Activated T-cell treated with anti-CD3 and anti-CD28 coated beads, Interleukin-2, amount 50 U/mL, for 24 hours (primary cell): ENCODE measurements around the gene CCSER2.
"Not testable (repeated sequence)": the region's sequence is repeated elsewhere in the genome, so short reads cannot be mapped to it uniquely, and the experiment has no call there.

Experiments
- DNase-seq: peaks from one replicate; pipeline ENCODE4 v3.0.0-alpha.2; 2020
- H3K27ac Mint-ChIP-seq: 2 replicates; pipeline ENCODE4 v1.8.0; 2020; ENCODE audit warnings: mild to moderate bottlenecking, mixed read lengths
- H3K27me3 Mint-ChIP-seq: 2 replicates; pipeline ENCODE4 v1.8.0; 2020; ENCODE audit warnings: mixed read lengths
- H3K36me3 Mint-ChIP-seq: 2 replicates; pipeline ENCODE4 v1.8.0; 2020; ENCODE audit warnings: low read depth, mixed read lengths
- H3K4me1 Mint-ChIP-seq: 2 replicates; pipeline ENCODE4 v1.8.0; 2020; ENCODE audit warnings: low read depth, mixed read lengths
- H3K4me3 Mint-ChIP-seq: 2 replicates; pipeline ENCODE4 v1.8.0; 2020; ENCODE audit warnings: mild to moderate bottlenecking, moderate library complexity, mixed read lengths
- H3K9me3 Mint-ChIP-seq: 2 replicates; pipeline ENCODE4 v1.8.0; 2020; ENCODE audit warnings: mixed read lengths

CCSER2 gene

DNA sequence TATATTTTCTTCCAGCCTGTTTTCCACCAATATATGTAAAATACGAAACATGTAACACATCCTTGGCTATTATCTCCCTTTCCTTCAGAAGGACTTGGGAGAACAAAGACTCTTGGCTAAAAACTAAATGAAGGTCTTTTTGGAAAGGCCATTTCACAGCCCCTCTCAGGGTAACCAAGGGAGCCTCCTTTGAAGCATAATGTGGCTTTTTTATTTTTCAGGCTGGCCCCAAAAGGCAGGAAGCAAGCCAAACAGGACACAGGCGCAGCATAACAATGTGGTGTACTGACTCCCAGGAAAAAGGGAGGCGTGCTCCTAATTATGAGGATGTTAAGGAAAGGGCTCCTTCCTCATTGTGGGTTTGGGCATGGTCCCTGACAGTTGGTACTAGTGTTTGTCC, 30.3 kb upstream of the CCSER2 start:
- Mint-ChIP-seq H3K27me3 (peaks cover 3% of the 10 kb centered on the region), H3K4me1 (peaks cover 21% of the 10 kb centered on the region), H3K27ac (no peak overlapping the region), H3K36me3 (no peaks in the 10 kb centered on the region), H3K4me3 (no peak overlapping the region), H3K9me3 (no peaks in the 10 kb centered on the region)
- DNase-seq: no peak

DNA sequence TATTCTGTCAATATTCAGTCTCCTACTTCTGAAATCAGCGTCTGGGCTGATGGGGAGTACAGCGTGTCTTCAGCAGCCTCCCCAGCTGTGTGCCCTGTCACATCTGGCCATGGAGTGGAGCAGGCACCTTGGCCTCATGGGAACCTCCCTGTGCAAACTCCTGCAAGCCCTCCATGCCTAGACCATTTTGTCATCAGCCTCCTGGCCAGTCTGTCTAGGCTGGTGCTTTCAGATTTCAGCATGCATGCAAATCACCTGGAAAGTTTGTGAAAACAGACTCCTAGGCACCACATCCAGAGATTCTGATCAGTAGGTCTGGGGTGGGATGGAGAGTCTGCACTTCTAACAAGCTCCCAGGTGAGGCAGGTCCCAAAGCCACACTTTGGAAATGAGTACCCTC, 26.2 kb upstream of the CCSER2 start:
- H3K9me3 Mint-ChIP-seq: no peaks in the 10 kb centered on the region
- peaks cover 3% of the 10 kb centered on the region for H3K27me3 Mint-ChIP-seq
- H3K4me1 Mint-ChIP-seq: peaks cover 17% of the 10 kb centered on the region
- H3K27ac Mint-ChIP-seq: no peak overlapping the region
- no peak for DNase-seq
- no peak overlapping the region for H3K4me3 Mint-ChIP-seq
- H3K36me3 Mint-ChIP-seq: no peaks in the 10 kb centered on the region

DNA sequence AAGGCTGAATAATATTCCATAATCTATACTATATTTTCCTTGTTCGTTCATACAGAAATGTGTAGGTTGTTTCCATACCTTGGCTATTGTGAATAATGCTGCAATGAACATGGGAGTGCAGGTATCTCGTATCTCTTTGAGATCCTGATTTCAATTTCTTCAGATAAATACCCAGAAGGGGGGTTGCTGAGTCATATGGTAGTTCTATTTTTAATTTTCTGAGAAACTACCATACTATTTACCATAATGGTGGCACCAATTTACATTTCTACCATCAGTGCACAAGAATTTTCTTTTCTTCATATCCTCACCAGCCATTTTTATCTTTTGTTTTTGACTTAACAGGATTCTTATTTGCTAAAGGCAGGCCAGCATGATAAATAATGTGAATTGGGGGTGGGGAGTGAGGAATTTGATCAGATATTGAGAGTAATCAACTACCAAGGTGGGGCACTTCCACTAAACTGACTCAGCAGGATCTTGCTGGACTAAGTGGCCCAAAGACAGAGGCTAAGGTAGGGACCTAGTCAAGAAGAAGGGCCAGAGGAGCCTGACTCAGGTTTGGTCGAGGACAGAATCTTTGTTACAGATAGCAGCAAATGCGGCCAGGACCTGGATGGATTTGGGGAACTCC, 21.5 kb upstream of the CCSER2 start:
- Mint-ChIP-seq H3K4me3 (peak overlapping the region; percentile 62), H3K36me3 (no peaks in the 10 kb centered on the region), H3K4me1 (peaks cover 48% of the 10 kb centered on the region), H3K9me3 (no peaks in the 10 kb centered on the region), H3K27me3 (no peaks in the 10 kb centered on the region), H3K27ac (peak overlapping the region; percentile 95)
- DNase-seq: peak; percentile 43

DNA sequence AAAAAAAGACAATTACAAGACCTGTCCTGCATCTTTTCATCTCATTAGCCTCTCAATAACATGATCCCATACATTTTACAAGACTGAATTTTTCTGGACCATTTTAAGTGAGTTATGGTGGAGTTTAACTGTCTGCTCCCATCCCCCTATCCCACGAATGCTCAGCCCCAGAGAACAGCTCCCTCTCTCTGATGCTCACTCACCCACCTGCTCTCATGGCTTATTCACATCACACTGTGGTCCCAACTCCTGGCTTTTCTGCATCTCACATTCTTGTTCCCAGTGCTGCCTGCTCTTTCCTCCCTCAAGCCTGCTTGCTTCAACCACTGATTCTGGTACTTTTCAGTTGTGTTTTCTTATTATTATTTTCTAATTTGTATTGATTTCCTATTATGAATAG, 20.4 kb upstream of the CCSER2 start:
- Mint-ChIP-seq H3K27me3 (no peaks in the 10 kb centered on the region), H3K36me3 (no peaks in the 10 kb centered on the region), H3K27ac (peak overlapping the region; percentile 95), H3K4me3 (peak overlapping the region; percentile 5), H3K4me1 (peaks cover 48% of the 10 kb centered on the region), H3K9me3 (no peaks in the 10 kb centered on the region)
- no peak for DNase-seq

DNA sequence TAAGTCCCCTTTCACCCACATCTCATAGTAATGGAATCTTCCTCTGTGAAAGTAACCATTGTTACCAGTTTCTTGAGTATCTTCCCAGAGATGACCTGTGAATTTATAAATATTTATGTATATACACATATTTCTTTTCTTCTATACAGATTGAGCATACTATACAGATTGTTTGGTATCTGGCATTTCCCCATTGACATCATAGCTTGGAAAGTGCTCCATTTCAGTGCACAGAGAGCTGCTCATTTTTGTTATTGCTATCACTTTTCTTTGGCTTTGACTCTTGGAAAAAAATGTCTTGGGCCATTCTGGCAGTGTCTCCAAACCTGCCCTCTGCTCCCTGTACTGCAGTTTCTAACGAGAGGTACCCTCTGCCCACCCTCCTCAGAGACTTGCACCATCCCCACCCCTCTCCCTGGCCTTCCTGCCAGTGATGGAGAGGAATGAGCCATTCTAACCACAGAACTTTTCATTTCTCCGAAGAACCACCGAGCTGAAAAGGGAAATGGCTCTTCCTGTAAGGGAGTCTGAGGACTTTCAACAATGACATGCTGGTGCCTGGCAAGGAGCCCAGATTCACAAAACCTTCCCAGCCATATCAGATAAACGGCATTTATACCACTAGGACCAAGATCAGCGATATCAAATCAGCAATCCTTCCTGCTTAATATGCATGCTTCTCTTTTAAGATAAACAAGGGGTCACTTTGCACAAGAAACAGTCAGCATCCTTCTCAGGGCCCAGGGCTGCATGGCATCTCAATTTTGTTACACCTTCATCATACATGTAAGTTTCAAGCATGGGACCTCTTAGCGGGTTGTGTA, 19.7 kb upstream of the CCSER2 start:
- Mint-ChIP-seq H3K36me3 (no peaks in the 10 kb centered on the region), H3K4me1 (peaks cover 48% of the 10 kb centered on the region), H3K9me3 (no peaks in the 10 kb centered on the region), H3K27me3 (no peaks in the 10 kb centered on the region), H3K4me3 (peak overlapping the region; percentile 52), H3K27ac (peak overlapping the region; percentile 95)
- DNase-seq: peak; percentile 51

DNA sequence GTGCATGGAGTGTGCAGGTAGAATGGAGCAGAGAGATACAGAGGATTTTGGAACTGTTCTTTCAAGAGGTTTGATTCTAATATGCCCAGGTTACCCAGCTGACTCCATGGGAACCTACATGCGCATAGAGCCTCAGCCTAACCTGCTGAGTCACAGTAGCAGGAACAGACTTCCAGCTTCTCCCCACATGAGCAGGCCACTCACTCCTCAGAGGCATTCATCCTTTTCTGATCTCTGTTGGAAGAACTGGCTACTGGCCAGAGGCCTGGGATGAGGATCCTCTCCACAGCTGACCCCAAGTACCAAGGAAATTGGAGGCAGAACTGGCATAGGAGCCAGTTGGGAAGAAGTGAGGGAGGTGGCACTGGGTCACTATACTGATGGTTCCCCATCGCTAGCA, 17.9 kb upstream of the CCSER2 start:
- Mint-ChIP-seq H3K27me3 (no peaks in the 10 kb centered on the region), H3K4me1 (peaks cover 57% of the 10 kb centered on the region), H3K4me3 (no peak overlapping the region), H3K27ac (no peak overlapping the region), H3K9me3 (no peaks in the 10 kb centered on the region), H3K36me3 (no peaks in the 10 kb centered on the region)
- DNase-seq: no peak

DNA sequence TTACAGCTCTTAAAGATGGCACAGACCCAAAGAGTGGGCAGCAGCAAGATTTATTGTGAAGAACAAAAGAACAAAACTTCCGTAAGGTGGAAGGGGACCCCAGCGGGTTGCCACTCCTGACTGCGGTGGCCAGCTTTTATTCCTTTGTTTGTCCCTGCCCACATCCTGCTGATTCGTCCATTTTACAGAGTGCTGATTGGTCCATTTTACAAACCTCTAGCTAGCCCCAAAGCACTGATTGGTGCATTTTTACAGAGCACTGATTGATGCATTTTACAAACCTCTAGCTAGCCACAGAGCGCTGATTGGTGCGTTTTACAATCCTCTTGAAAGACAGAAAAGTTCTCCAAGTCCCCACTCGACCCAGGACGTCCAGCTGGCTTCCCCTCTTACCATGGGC, 16.8 kb upstream of the CCSER2 start:
- no peak for DNase-seq
- Mint-ChIP-seq H3K36me3 (no peaks in the 10 kb centered on the region), H3K27me3 (no peaks in the 10 kb centered on the region), H3K4me3 (no peak overlapping the region), H3K4me1 (peaks cover 50% of the 10 kb centered on the region), H3K27ac (no peak overlapping the region), H3K9me3 (no peaks in the 10 kb centered on the region)

DNA sequence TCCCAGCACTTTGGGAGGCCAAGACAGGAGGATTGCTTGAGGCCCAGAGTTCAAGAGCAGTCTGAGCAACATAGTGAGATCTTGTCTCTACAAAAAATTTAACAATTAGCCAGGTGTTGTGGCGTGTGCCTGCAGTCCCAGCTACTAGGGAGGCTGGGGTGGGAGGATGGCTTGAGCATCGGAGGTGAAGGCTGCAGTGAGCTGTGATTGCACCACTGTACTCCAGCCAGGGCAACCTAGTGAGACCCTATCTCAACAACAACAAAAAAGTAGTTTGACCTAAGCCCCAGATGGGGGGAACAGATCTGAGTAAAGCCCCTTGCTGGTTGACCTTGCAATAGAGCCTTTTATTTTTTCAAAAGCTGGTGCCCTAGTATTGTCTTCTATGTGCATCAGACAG, 15.6 kb upstream of the CCSER2 start:
- DNase-seq: no peak
- Mint-ChIP-seq H3K27ac (no peak overlapping the region), H3K27me3 (no peaks in the 10 kb centered on the region), H3K4me3 (no peak overlapping the region), H3K9me3 (no peaks in the 10 kb centered on the region), H3K36me3 (no peaks in the 10 kb centered on the region), H3K4me1 (peaks cover 47% of the 10 kb centered on the region)

DNA sequence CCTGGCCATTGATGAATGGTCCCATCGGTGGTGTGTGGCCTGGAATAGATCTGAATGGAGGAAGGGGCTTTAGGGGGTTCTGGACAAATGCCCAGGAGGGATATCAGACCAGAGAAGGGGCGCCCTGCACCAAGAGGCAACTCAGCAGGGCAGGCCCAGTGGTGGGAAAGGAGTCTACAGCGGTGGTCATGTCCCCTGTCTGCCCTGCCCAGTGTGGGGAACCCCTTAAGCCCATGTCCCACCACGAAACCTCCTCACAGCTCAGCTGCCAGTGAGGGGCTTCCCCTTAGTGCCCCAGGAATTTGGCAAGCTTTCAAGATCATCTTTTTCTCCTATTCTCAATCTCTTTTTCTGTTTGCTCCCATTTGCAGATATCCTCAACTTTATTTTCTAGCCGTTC, 14.1 kb upstream of the CCSER2 start:
- DNase-seq: no peak
- Mint-ChIP-seq H3K27me3 (no peaks in the 10 kb centered on the region), H3K27ac (no peak overlapping the region), H3K4me1 (peaks cover 33% of the 10 kb centered on the region), H3K36me3 (no peaks in the 10 kb centered on the region), H3K9me3 (no peaks in the 10 kb centered on the region), H3K4me3 (no peak overlapping the region)

DNA sequence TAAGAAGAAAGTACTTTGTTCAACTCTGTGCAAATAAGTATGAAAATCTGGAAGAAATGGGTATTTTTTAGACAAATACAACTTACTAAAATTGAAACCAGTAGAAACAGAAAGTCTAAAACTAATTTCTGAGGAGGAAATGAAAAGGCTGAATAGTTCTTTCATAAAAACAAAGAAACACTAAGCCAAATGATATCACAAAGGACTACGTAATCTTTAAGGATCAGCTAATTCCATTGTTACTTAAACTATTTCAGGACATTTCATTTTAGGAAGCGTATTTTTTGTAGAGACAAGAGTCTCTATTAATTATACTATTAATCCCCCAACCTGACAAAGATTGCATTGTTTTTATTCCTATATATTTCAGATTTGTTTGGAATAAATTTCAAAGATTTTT, 11.2 kb upstream of the CCSER2 start:
- Mint-ChIP-seq H3K27ac (no peak overlapping the region), H3K36me3 (no peaks in the 10 kb centered on the region), H3K9me3 (no peaks in the 10 kb centered on the region), H3K4me1 (peaks cover 21% of the 10 kb centered on the region), H3K27me3 (no peaks in the 10 kb centered on the region), H3K4me3 (no peak overlapping the region)
- DNase-seq: no peak

DNA sequence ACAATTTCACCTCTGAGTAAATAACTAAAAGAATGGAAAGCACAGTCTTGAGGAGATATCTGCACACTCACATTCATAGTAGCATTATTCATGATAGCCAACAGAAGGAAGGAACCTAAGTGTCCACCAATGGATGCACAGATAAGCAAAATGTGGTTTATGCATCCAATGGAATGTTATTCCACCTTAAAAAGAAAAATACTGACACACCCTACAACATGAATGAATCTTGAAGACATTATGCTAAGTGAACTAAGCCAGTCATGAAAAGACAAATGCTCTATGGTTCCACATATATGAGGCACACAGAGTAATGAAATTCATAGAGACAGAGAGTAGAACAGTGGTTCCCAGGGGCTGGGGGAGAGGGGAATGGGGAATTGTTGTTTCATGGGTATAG, 6.5 kb upstream of the CCSER2 start:
- H3K4me3 Mint-ChIP-seq: no peak overlapping the region
- H3K9me3 Mint-ChIP-seq: no peaks in the 10 kb centered on the region
- no peak for DNase-seq
- H3K27me3 Mint-ChIP-seq: no peaks in the 10 kb centered on the region
- peaks cover 7% of the 10 kb centered on the region for H3K4me1 Mint-ChIP-seq
- H3K36me3 Mint-ChIP-seq: no peaks in the 10 kb centered on the region
- no peak overlapping the region for H3K27ac Mint-ChIP-seq

DNA sequence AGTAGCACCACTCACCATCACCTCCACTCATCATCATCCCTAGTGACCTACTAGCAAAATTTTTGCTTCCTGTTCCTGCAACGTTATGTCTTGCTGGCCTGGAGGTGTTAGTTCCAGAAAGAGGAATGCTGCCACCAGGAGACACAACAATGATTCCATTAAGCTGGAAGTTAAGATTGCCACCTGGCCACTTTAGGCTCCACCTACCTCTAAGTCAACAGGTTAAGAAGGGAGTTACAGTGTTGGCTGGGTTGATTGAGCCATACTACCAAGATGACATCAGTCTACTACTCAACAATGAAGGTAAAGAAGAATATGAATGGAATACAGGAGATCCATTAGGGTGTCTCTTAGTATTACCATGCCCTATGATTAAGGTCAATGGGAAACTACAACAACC, 4.8 kb upstream of the CCSER2 start:
- H3K27me3 Mint-ChIP-seq, H3K4me1 Mint-ChIP-seq, H3K4me3 Mint-ChIP-seq, H3K9me3 Mint-ChIP-seq, H3K27ac Mint-ChIP-seq, DNase-seq, H3K36me3 Mint-ChIP-seq: not testable (repeated sequence)

DNA sequence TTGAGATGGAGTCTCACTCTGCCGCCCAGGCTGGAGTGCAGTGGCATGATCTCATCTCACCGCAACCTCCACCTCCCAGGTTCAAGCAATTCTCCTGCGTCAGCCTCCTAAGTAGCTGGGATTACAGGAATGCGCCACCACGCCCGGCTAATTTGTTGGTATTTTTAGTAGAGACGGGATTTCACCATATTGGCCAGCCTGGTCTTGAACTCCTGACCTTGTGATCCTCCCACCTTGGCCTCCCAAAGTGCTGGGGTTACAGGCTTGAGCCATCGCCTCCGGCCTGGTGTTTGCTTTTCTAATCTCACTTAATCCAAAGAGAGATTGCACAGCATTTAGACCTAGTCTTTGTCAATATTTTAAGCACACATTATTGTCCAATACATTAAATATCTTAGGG, 1.4 kb upstream of the CCSER2 start:
- H3K27ac Mint-ChIP-seq, H3K27me3 Mint-ChIP-seq, H3K4me3 Mint-ChIP-seq, DNase-seq, H3K9me3 Mint-ChIP-seq: not testable (repeated sequence)
- Mint-ChIP-seq H3K36me3 (peaks cover 17% of the 10 kb centered on the region), H3K4me1 (peaks cover 32% of the 10 kb centered on the region)

DNA sequence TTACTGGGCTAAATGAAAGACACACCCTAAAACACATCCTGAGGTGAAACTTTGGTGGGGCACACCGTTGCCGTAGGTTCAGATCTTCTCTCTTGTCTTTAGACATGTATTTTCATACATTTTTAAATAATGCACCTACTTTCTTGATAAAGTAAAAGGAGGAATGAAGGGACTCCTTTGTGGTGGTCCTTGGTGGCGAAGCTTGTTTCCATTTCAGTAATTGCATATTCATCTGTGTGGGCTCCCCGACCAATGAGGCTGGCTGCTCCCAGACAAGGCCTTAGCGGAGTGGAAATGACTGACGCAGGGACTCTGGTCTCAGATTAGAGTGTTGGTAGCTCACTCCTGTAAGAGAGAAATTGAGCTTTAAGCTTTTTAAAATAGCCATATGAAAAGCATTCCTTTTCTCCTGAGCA, 815 bp downstream of the CCSER2 start:
- H3K27me3 Mint-ChIP-seq: no peaks in the 10 kb centered on the region
- H3K36me3 Mint-ChIP-seq: peaks cover 17% of the 10 kb centered on the region
- DNase-seq: peak; percentile 66
- H3K9me3 Mint-ChIP-seq: no peaks in the 10 kb centered on the region
- H3K4me3 Mint-ChIP-seq: peak overlapping the region; percentile 84
- peak overlapping the region; percentile 96 for H3K27ac Mint-ChIP-seq
- H3K4me1 Mint-ChIP-seq: peaks cover 46% of the 10 kb centered on the region

DNA sequence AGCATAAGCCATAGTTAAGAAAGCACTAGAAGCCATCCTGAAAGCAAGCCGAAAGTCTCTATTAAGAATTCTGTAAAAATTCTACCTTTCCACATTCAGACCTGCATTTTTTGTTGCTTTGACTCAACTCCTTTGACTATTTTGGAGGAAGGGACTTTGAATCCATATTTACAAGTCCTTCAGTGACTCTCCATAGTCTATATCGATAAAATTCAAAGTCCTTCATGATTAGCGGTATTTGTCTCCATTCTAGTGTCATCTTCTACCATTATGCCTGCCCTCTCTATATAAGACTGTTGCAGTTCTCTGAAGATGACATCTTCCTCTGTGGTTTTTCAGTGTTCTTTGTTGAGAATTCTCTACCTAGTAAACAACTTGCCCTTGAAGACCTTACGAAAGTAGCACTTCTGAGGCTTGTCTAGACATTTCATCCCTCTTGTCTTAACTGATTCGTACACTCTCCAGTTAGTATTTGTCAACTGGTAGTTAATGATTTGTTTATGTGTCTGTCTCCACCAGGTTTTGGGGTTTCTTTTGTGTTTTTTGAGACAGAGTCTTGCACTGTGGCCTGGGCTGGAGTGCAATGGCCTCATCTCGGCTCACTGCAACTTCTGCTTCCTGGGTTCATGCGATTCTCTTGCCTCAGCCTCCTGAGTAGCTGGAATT, 1.7 kb downstream of the CCSER2 start:
- peak overlapping the region; percentile 96 for H3K27ac Mint-ChIP-seq
- H3K4me3 Mint-ChIP-seq: peak overlapping the region; percentile 84
- H3K27me3 Mint-ChIP-seq: no peaks in the 10 kb centered on the region
- H3K9me3 Mint-ChIP-seq: no peaks in the 10 kb centered on the region
- peaks cover 55% of the 10 kb centered on the region for H3K4me1 Mint-ChIP-seq
- H3K36me3 Mint-ChIP-seq: peaks cover 17% of the 10 kb centered on the region
- DNase-seq: no peak
